ENCODE results near the gene LAMA3.

GRCh38 chr18:23872701-23873550 lies 183.7 kb downstream of the LAMA3 start:
- TF ChIP-seq CTCF (IDR thresholded peaks at IDR 0.05; ENCODE audit: extremely low read depth in 1 of 2, insufficient read depth in 1 of 2, low read depth in 1 of 2, low read length in 2 of 2): no peak
- no peak for TF ChIP-seq POLR2A (IDR thresholded peaks at IDR 0.05; ENCODE audit: low read depth, low read length)
- TF ChIP-seq EZH2 (IDR thresholded peaks at IDR 0.05; ENCODE audit: borderline replicate concordance, low read depth, low read length, severe bottlenecking): no peak
- no peak for TF ChIP-seq MYC (IDR thresholded peaks at IDR 0.05; ENCODE audit: low read depth, low read length)
- TF ChIP-seq MAX (IDR thresholded peaks at IDR 0.05; ENCODE audit: insufficient read depth, insufficient read length): no peak
- no peak for TF ChIP-seq JUN (IDR thresholded peaks at IDR 0.05; ENCODE audit: borderline replicate concordance, insufficient read depth, insufficient read length, low read depth)
- no peak for TF ChIP-seq POLR2AphosphoS5 (IDR thresholded peaks at IDR 0.05; ENCODE audit: insufficient read depth, low read depth, low read length)
- TF ChIP-seq FOS (IDR thresholded peaks at IDR 0.05; ENCODE audit: borderline replicate concordance, insufficient read depth, low read length): no peak

Data from endothelial cell of umbilical vein (primary cell).